ENCODE measurements around the gene STPG3. TPM values are rescaled to one million over a fixed set of nuclear protein-coding genes. Genes with fewer than 3 reads are reported as not detected.
A peak's percentile ranks its signal among the peaks of the same experiment; 100 is the strongest.

Gene STPG3
- total and polyA plus RNA-seq, 9 of the 15 experiments (the other 6 are each of a cell fraction or from before 2014, with no cell fraction given), result not detected

DNA sequence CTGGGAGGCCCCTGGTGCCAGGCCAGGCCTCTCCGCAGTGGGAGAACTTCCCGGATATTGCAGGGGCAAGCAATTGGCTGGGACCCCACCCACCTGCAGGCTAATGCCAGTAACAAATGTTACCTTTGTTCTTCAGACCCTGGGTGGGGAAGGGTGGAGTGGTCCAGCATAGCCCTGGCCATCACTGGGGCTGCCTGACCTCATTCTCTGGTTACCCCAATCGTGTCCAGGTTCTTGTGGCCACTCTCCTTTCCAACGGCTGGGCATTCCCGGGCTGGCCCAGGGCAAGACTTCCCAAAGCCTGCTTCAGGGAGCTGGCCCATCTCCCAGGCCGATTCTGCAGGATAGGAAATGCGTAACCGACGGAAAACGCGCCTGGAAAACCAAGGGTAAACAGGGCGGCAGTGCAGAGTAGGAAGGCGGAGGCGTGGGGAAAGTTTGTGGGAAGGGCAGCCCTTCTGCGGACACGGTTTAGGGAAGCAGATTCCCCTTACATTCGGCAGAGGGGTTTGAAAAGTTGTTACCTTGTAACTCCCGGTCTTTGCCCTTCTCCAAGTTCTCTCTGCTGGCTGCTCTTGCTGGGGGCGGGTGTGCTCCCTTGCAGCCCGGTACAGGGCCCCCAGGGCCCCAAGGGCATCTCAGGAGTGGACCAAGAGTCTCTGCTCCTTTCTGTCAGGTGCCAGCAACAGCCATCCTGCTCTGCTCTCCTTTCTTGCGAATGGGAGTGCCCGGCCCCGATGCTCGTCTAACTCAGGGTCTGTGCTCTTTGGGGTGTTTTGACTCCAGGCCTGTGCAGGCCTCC, 47.5 kb downstream of the STPG3 start:
- 82% methylated on average over 24 of the region's 24 CpGs for WGBS (ENCODE audit: insufficient coverage, low coverage, missing lambda C conversion rate)
- intact Hi-C loops (cut with micrococcal nuclease), result no loop called here

GRCh38 chr9:137299203-137299565, 48.1 kb downstream of the STPG3 start:
- DNase-seq (ENCODE audit: extremely low read depth in 1 of 4, low spot score in 3 of 4) (peak in 1 of 4 experiments; percentile 26), FAIRE-seq (no peak), ATAC-seq (no peak)
- Histone ChIP-seq H3K9me1 (ENCODE audit: control insufficient read depth, insufficient read depth, low read length) (no peaks in the 10 kb centered on the region), H3K79me2 (ENCODE audit: control insufficient read depth, insufficient read depth, low read length) (peaks cover 28% of the 10 kb centered on the region), H3K27me3 (ENCODE audit: control insufficient read depth in 2 of 2, insufficient read depth in 2 of 2, low read length in 2 of 2) (no peaks in the 10 kb centered on the region), H3K36me3 (ENCODE audit: control insufficient read depth, insufficient read depth, low read length) (peaks cover 8% of the 10 kb centered on the region; the same call in 1 of the 3 replicates), H3K9me3 (replicated peaks; ENCODE audit: control insufficient read depth, insufficient read depth, low read depth, low read length) (0 out of 2 replicates have a peak, but pooled peaks cover 1% of the 10 kb centered on the region), H3K27ac (ENCODE audit: extremely low read depth, low read depth, low read length) (no peak overlapping the region), H3K4me1 (replicated peaks in 1 of 2; ENCODE audit: control insufficient read depth in 2 of 2, insufficient read depth in 2 of 2, low read length in 2 of 2) (peaks cover 31 to 79% of the 10 kb centered on the region in 2 experiments), H4K20me1 (replicated peaks; ENCODE audit: control insufficient read depth, insufficient read depth, low read length) (peaks cover 10% of the 10 kb centered on the region), H3K9ac (ENCODE audit: insufficient read depth in 1 of 2, low read depth in 2 of 2, low read length in 2 of 2) (peak overlapping the region in 1 of 2 experiments; percentile 82; a peak in 2 of 4 replicates), H3K4me2 (ENCODE audit: insufficient read depth, low read length) (no peak overlapping the region; the same call in 1 of the 2 replicates), H2AFZ (ENCODE audit: low read depth, low read length) (no peak overlapping the region), H3K4me3 (no peak overlapping the region)
- in situ Hi-C loops (cut with MboI), result no loop called here
- TF ChIP-seq ZBTB1 (CRISPR knock-in tag; IDR thresholded peaks at IDR 0.05; ENCODE audit: borderline replicate concordance, low read depth) (0 out of 2 replicates have a peak, but pooled peaks have one; percentile 27), SNIP1 (IDR thresholded peaks at IDR 0.05; ENCODE audit: low read depth) (no peak)
- TF ChIP-seq, protein P1, sequence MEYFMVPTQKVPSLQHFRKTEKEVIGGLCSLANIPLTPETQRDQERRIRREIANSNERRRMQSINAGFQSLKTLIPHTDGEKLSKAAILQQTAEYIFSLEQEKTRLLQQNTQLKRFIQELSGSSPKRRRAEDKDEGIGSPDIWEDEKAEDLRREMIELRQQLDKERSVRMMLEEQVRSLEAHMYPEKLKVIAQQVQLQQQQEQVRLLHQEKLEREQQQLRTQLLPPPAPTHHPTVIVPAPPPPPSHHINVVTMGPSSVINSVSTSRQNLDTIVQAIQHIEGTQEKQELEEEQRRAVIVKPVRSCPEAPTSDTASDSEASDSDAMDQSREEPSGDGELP (CRISPR knock-in tag; IDR thresholded peaks at IDR 0.05; ENCODE audit: borderline replicate concordance), result peak; percentile 18; the same call in 1 of the 2 replicates
- BruUV-seq (replicated peaks), result no TSS peak
- 44% methylated on average over 10 of the region's 10 CpGs for WGBS (ENCODE audit: insufficient coverage, low coverage, missing lambda C conversion rate)
- intact Hi-C loops (cut with micrococcal nuclease), result no loop called here
- CTCF ChIA-PET (ENCODE audit: low intra/inter-chr PET ratio), result no interaction called here
- POLR2A ChIA-PET, result interaction anchor here (0.6 to 1.2 kb wide), 10 partner anchors 9 to 253 kb away, joined by 3 to 4 read pairs (median 3); partner anchors contain the start of genes MRPL41 and TUBB4B

More for the DNA sequence above, 47.5 kb downstream of the STPG3 start:
- CTCF ChIA-PET (ENCODE audit: low intra/inter-chr PET ratio), result no interaction called here
- POLR2A ChIA-PET, result interaction anchor here (0.6 to 2.3 kb wide), 11 partner anchors 10 to 300 kb away, joined by 3 to 12 read pairs (median 4); partner anchors contain the start of genes MRPL41, TOR4A and TUBB4B
- Histone ChIP-seq H3K4me1 (replicated peaks in 1 of 2; ENCODE audit: control insufficient read depth in 2 of 2, insufficient read depth in 2 of 2, low read length in 2 of 2) (peaks cover 31 to 76% of the 10 kb centered on the region in 2 experiments), H3K79me2 (ENCODE audit: control insufficient read depth, insufficient read depth, low read length) (peaks cover 28% of the 10 kb centered on the region), H3K27ac (ENCODE audit: extremely low read depth, low read depth, low read length) (no peak overlapping the region), H3K9me1 (ENCODE audit: control insufficient read depth, insufficient read depth, low read length) (no peaks in the 10 kb centered on the region), H3K27me3 (ENCODE audit: control insufficient read depth in 2 of 2, insufficient read depth in 2 of 2, low read length in 2 of 2) (no peaks in the 10 kb centered on the region), H3K9me3 (replicated peaks; ENCODE audit: control insufficient read depth, insufficient read depth, low read depth, low read length) (0 out of 2 replicates have a peak, but pooled peaks cover 1% of the 10 kb centered on the region), H3K4me2 (ENCODE audit: insufficient read depth, low read length) (no peak overlapping the region), H4K20me1 (replicated peaks; ENCODE audit: control insufficient read depth, insufficient read depth, low read length) (peaks cover 10% of the 10 kb centered on the region), H3K36me3 (ENCODE audit: control insufficient read depth, insufficient read depth, low read length) (peaks cover 8% of the 10 kb centered on the region; the same call in 1 of the 3 replicates), H3K9ac (ENCODE audit: insufficient read depth in 1 of 2, low read depth in 2 of 2, low read length in 2 of 2) (peak overlapping the region in 1 of 2 experiments; percentile 82; a peak in 2 of 4 replicates), H2AFZ (ENCODE audit: low read depth, low read length) (no peak overlapping the region), H3K4me3 (no peak overlapping the region)
- no TSS peak for BruUV-seq (replicated peaks)
- FAIRE-seq (no peak), ATAC-seq (no peak), DNase-seq (ENCODE audit: extremely low read depth in 1 of 4, low spot score in 3 of 4) (no peak)
- peak; percentile 28 for TF ChIP-seq KDM5B (IDR thresholded peaks at IDR 0.05; ENCODE audit: insufficient replicate concordance, low read depth, low read length)
- peak; percentile 10 for TF ChIP-seq CCNT2 (IDR thresholded peaks at IDR 0.05; ENCODE audit: borderline replicate concordance, extremely low read depth, insufficient read length, low read depth, low read length)
- TF ChIP-seq ZC3H11A (IDR thresholded peaks at IDR 0.05; ENCODE audit: low read depth, low read length), result no peak
- in situ Hi-C loops (cut with MboI), result no loop called here
